Activated T-helper 2 cell treated with anti-CD3 and anti-CD28 coated beads, Interferon-gamma antibody, Interleukin-2, Interleukin-4, amounts not matched to agents 10 μg/mL and 5 μg/mL and 100 μg/mL, durations not matched to agents 14 hours and 24 hours and 36 hours (primary cell): ENCODE results near the gene MSANTD1. TPM values are rescaled to one million over a fixed set of nuclear protein-coding genes. Genes with fewer than 3 reads are reported as not detected.

Experiments
- DNase-seq: peaks from one replicate; pipeline ENCODE4 v3.0.0; 2021; ENCODE audit warnings: low spot score
- H3K27ac Mint-ChIP-seq: one replicate; pipeline ENCODE4 v1.8.0; 2021; ENCODE audit warnings: mixed read lengths
- H3K27me3 Mint-ChIP-seq: one replicate; pipeline ENCODE4 v1.8.0; 2021; ENCODE audit warnings: low read depth, mixed read lengths
- H3K36me3 Mint-ChIP-seq: one replicate; pipeline ENCODE4 v1.8.0; 2021; ENCODE audit warnings: low read depth, mixed read lengths
- H3K4me1 Mint-ChIP-seq: one replicate; pipeline ENCODE4 v1.8.0; 2021; ENCODE audit warnings: low read depth, mixed read lengths
- H3K4me3 Mint-ChIP-seq: one replicate; pipeline ENCODE4 v1.8.0; 2021; ENCODE audit warnings: low read depth, mild to moderate bottlenecking, moderate library complexity, mixed read lengths
- H3K9me3 Mint-ChIP-seq: one replicate; pipeline ENCODE4 v1.8.0; 2021; ENCODE audit warnings: mixed read lengths
- intact Hi-C: fragments of 100-400 bp; cut with micrococcal nuclease; formaldehyde crosslinking; loops from one replicate; pipeline ENCODE4 v1.15.1; 2023
- total RNA-seq: library from RNA; stranded (reverse); gene quantifications from 2 replicates; pipeline ENCODE4 v1.2.3, GENCODE V29; 2022

Gene MSANTD1
- total RNA-seq, 1 donor from 2014 or later: 0.68 TPM

- H3K4me1 Mint-ChIP-seq: no peaks in the 10 kb centered on the region
- DNase-seq: no peak
- H3K9me3 Mint-ChIP-seq: no peaks in the 10 kb centered on the region
- no peak overlapping the region for H3K4me3 Mint-ChIP-seq
- H3K27ac Mint-ChIP-seq: no peak overlapping the region
- H3K36me3 Mint-ChIP-seq: peaks cover 66% of the 10 kb centered on the region
- intact Hi-C loops: no loop called here
- no peaks in the 10 kb centered on the region for H3K27me3 Mint-ChIP-seq
Observed at GRCh38 chr4:3220476-3221183, 28.3 kb upstream of the MSANTD1 start.

GRCh38 chr4:3221184-3221494 lies 27.8 kb upstream of the MSANTD1 start:
- H3K27ac Mint-ChIP-seq: no peak overlapping the region

GRCh38 chr4:3221996-3222395 lies 27.0 kb upstream of the MSANTD1 start:
- Mint-ChIP-seq H3K27ac (no peak overlapping the region), H3K4me1 (no peaks in the 10 kb centered on the region)

More at GRCh38 chr4:3221184-3221494, 27.8 kb upstream of the MSANTD1 start:
- peaks cover 66% of the 10 kb centered on the region for H3K36me3 Mint-ChIP-seq
- intact Hi-C loops: no loop called here
- no peaks in the 10 kb centered on the region for H3K9me3 Mint-ChIP-seq
- no peaks in the 10 kb centered on the region for H3K4me1 Mint-ChIP-seq
- DNase-seq: no peak
- H3K27me3 Mint-ChIP-seq: no peaks in the 10 kb centered on the region
- no peak overlapping the region for H3K4me3 Mint-ChIP-seq

GRCh38 chr4:3223346-3223745 lies 25.6 kb upstream of the MSANTD1 start:
- H3K36me3 Mint-ChIP-seq: peaks cover 55% of the 10 kb centered on the region
- H3K27ac Mint-ChIP-seq: no peak overlapping the region

More at GRCh38 chr4:3221996-3222395, 27.0 kb upstream of the MSANTD1 start:
- DNase-seq: no peak
- intact Hi-C loops: no loop called here
- Mint-ChIP-seq H3K36me3 (peaks cover 61% of the 10 kb centered on the region), H3K27me3 (no peaks in the 10 kb centered on the region), H3K4me3 (no peak overlapping the region), H3K9me3 (no peaks in the 10 kb centered on the region)

GRCh38 chr4:3223956-3224748 lies 24.8 kb upstream of the MSANTD1 start:
- Mint-ChIP-seq H3K36me3 (peaks cover 57% of the 10 kb centered on the region), H3K27ac (no peak overlapping the region), H3K9me3 (no peaks in the 10 kb centered on the region), H3K4me1 (no peaks in the 10 kb centered on the region), H3K27me3 (no peaks in the 10 kb centered on the region), H3K4me3 (no peak overlapping the region)
- no peak for DNase-seq
- intact Hi-C loops: no loop called here

More at GRCh38 chr4:3223346-3223745, 25.6 kb upstream of the MSANTD1 start:
- Mint-ChIP-seq H3K4me3 (no peak overlapping the region), H3K4me1 (no peaks in the 10 kb centered on the region), H3K27me3 (no peaks in the 10 kb centered on the region), H3K9me3 (no peaks in the 10 kb centered on the region)
- no peak for DNase-seq
- intact Hi-C loops: no loop called here

GRCh38 chr4:3225071-3225850 lies 23.7 kb upstream of the MSANTD1 start:
- no peak overlapping the region for H3K4me3 Mint-ChIP-seq
- no peaks in the 10 kb centered on the region for H3K4me1 Mint-ChIP-seq
- H3K9me3 Mint-ChIP-seq: no peaks in the 10 kb centered on the region
- DNase-seq: no peak
- H3K27me3 Mint-ChIP-seq: no peaks in the 10 kb centered on the region
- intact Hi-C loops: no loop called here
- no peak overlapping the region for H3K27ac Mint-ChIP-seq
- peaks cover 59% of the 10 kb centered on the region for H3K36me3 Mint-ChIP-seq

GRCh38 chr4:3225936-3226335 lies 23.0 kb upstream of the MSANTD1 start:
- no peak for DNase-seq
- no peaks in the 10 kb centered on the region for H3K27me3 Mint-ChIP-seq
- no peak overlapping the region for H3K4me3 Mint-ChIP-seq
- no peak overlapping the region for H3K27ac Mint-ChIP-seq
- no peaks in the 10 kb centered on the region for H3K4me1 Mint-ChIP-seq
- intact Hi-C loops: no loop called here
- peaks cover 62% of the 10 kb centered on the region for H3K36me3 Mint-ChIP-seq
- no peaks in the 10 kb centered on the region for H3K9me3 Mint-ChIP-seq

GRCh38 chr4:3226467-3226866 lies 22.5 kb upstream of the MSANTD1 start:
- H3K36me3 Mint-ChIP-seq: peaks cover 62% of the 10 kb centered on the region
- no peaks in the 10 kb centered on the region for H3K9me3 Mint-ChIP-seq
- intact Hi-C loops: no loop called here
- H3K27ac Mint-ChIP-seq: no peak overlapping the region
- H3K4me1 Mint-ChIP-seq: no peaks in the 10 kb centered on the region
- H3K4me3 Mint-ChIP-seq: no peak overlapping the region
- no peak for DNase-seq
- no peaks in the 10 kb centered on the region for H3K27me3 Mint-ChIP-seq

GRCh38 chr4:3226944-3227343 lies 22.0 kb upstream of the MSANTD1 start:
- Mint-ChIP-seq H3K36me3 (peaks cover 65% of the 10 kb centered on the region), H3K4me3 (no peak overlapping the region), H3K27me3 (no peaks in the 10 kb centered on the region), H3K4me1 (no peaks in the 10 kb centered on the region), H3K9me3 (no peaks in the 10 kb centered on the region), H3K27ac (no peak overlapping the region)
- intact Hi-C loops: no loop called here
- no peak for DNase-seq

- intact Hi-C loops: no loop called here
- Mint-ChIP-seq H3K4me3 (no peak overlapping the region), H3K9me3 (no peaks in the 10 kb centered on the region), H3K4me1 (no peaks in the 10 kb centered on the region), H3K27ac (no peak overlapping the region), H3K36me3 (peaks cover 59% of the 10 kb centered on the region), H3K27me3 (no peaks in the 10 kb centered on the region)
- no peak for DNase-seq
Observed at GRCh38 chr4:3227878-3228675, 20.9 kb upstream of the MSANTD1 start.

GRCh38 chr4:3228881-3229280 lies 20.1 kb upstream of the MSANTD1 start:
- Mint-ChIP-seq H3K36me3 (peaks cover 59% of the 10 kb centered on the region), H3K9me3 (no peaks in the 10 kb centered on the region), H3K4me1 (no peaks in the 10 kb centered on the region), H3K27ac (no peak overlapping the region), H3K27me3 (no peaks in the 10 kb centered on the region), H3K4me3 (no peak overlapping the region)
- intact Hi-C loops: no loop called here
- DNase-seq: no peak

GRCh38 chr4:3229328-3229727 lies 19.6 kb upstream of the MSANTD1 start:
- Mint-ChIP-seq H3K27ac (no peak overlapping the region), H3K4me1 (no peaks in the 10 kb centered on the region), H3K27me3 (no peaks in the 10 kb centered on the region), H3K9me3 (no peaks in the 10 kb centered on the region), H3K36me3 (peaks cover 58% of the 10 kb centered on the region), H3K4me3 (no peak overlapping the region)
- DNase-seq: no peak
- intact Hi-C loops: no loop called here
